Ishikawa (cell line): Measurements from ENCODE around the gene CCDC192.

ENCODE experiments used
- EGR1 ChIP-seq: IDR thresholded peaks from 2 replicates; pipeline ENCODE4 v1.6.1; 2012
- EP300 ChIP-seq: IDR thresholded peaks from 2 replicates; pipeline ENCODE4 v1.6.1; 2012; ENCODE audit warnings: borderline replicate concordance
- TAF1 ChIP-seq: IDR thresholded peaks from 2 replicates; pipeline ENCODE4 v1.6.1; 2012; ENCODE audit warnings: low read depth, mild to moderate bottlenecking
- TCF12 ChIP-seq: IDR thresholded peaks from 2 replicates; pipeline ENCODE4 v1.6.1; 2012; ENCODE audit warnings: low read depth
- USF1 ChIP-seq: IDR thresholded peaks from 2 replicates; pipeline ENCODE4 v1.6.1; 2012

GRCh38 chr5:127846884-127847283 lies 143.7 kb downstream of the CCDC192 start:
- TF ChIP-seq EGR1 (no peak), EP300 (no peak), USF1 (no peak), TAF1 (no peak), TCF12 (no peak)
